Kasumi-1 (cell line): ENCODE measurements around the gene TCF7L1.

Source experiments
- DNase-seq, 2 experiments: peaks; one replicate each; lab custom pipeline; 2025; lab: John Stamatoyannopoulos, UW

Gene TCF7L1

GRCh38 chr2:85356186-85356585 lies 223.0 kb downstream of the TCF7L1 start:
- DNase-seq: no peak

GRCh38 chr2:85357736-85358135 lies 224.5 kb downstream of the TCF7L1 start:
- no peak for DNase-seq
